GM21528 (cell line): Measurements from ENCODE around the gene OR2A5.
"Not testable (repeated sequence)": the region's sequence is repeated elsewhere in the genome, so short reads cannot be mapped to it uniquely, and the experiment has no call there.

Experiments used
- ATAC-seq: cut with Tn5 transposase; IDR thresholded peaks from one replicate; pipeline ENCODE4 v1.9.1; 2021; ENCODE audit warnings: mild to moderate bottlenecking, moderate library complexity; ENCODE audit not compliant: unreplicated experiment, low FRiP score

Gene OR2A5

GRCh38 chr7:144048648-144049047 is at the start of gene OR2A5:
Gene OR2A5, plus strand, starts transcription at chr7:144048948. Its CDS starts 1,454 bp downstream, at chr7:144050402.
- ATAC-seq: no peak

GRCh38 chr7:144000020-144000419 is 48.7 kb upstream of the OR2A5 start, which contains the start of gene OR6B1:
Gene OR6B1, plus strand, starts transcription at chr7:144000320. Its CDS starts 3,677 bp downstream, at chr7:144003997.
- ATAC-seq: no peak

GRCh38 chr7:144001543-144001942 is 47.2 kb upstream of the OR2A5 start:
- no peak for ATAC-seq

- ATAC-seq: no peak
Measured at GRCh38 chr7:144004703-144005102, 44.0 kb upstream of the OR2A5 start.

- ATAC-seq: no peak
Measured at GRCh38 chr7:144006029-144006691, 42.6 kb upstream of the OR2A5 start.

GRCh38 chr7:144006692-144007042 is 42.1 kb upstream of the OR2A5 start:
- ATAC-seq: no peak

GRCh38 chr7:144009361-144009760 is 39.4 kb upstream of the OR2A5 start:
- no peak for ATAC-seq

GRCh38 chr7:144010061-144010460 is 38.7 kb upstream of the OR2A5 start:
- not testable (repeated sequence) for ATAC-seq

- not testable (repeated sequence) for ATAC-seq
Measured at GRCh38 chr7:144010821-144011220, 37.9 kb upstream of the OR2A5 start.

- no peak for ATAC-seq
Measured at GRCh38 chr7:144011458-144012230, 37.1 kb upstream of the OR2A5 start.

GRCh38 chr7:144018065-144018464 is 30.7 kb upstream of the OR2A5 start:
- ATAC-seq: no peak

GRCh38 chr7:144019457-144019856 is 29.3 kb upstream of the OR2A5 start:
- ATAC-seq: no peak

GRCh38 chr7:144020340-144020739 is 28.4 kb upstream of the OR2A5 start:
- ATAC-seq: no peak

- ATAC-seq: no peak
Measured at GRCh38 chr7:144022169-144022568, 26.6 kb upstream of the OR2A5 start.

- no peak for ATAC-seq
Measured at GRCh38 chr7:144023171-144023827, 25.4 kb upstream of the OR2A5 start.

GRCh38 chr7:144024213-144024612 is 24.5 kb upstream of the OR2A5 start:
- ATAC-seq: no peak

GRCh38 chr7:144026203-144026883 is 22.4 kb upstream of the OR2A5 start:
- no peak for ATAC-seq

GRCh38 chr7:144027070-144027469 is 21.7 kb upstream of the OR2A5 start:
- no peak for ATAC-seq

GRCh38 chr7:144027974-144028373 is 20.8 kb upstream of the OR2A5 start:
- ATAC-seq: no peak

GRCh38 chr7:144028547-144028946 is 20.2 kb upstream of the OR2A5 start:
- no peak for ATAC-seq

- ATAC-seq: no peak
Measured at GRCh38 chr7:144032516-144032915, 16.2 kb upstream of the OR2A5 start.
